Activated T-helper 1 cell treated with Interleukin-2 at 50 U/mL for 16 hours (primary cell): ENCODE results near the gene NR1D2.
"Not testable (repeated sequence)": the region's sequence is repeated elsewhere in the genome, so short reads cannot be mapped to it uniquely, and the experiment has no call there.

Experiments used
- DNase-seq: peaks from one replicate; pipeline ENCODE4 v3.0.0-alpha.2; 2020; ENCODE audit warnings: low read depth

The NR1D2 gene

GRCh38 chr3:23944861-23945662, at the start of gene NR1D2:
Gene NR1D2 (plus strand): TSS chr3:23945286. CDS start chr3:23945579, 293 bp downstream.
- DNase-seq = peak; percentile 79

- DNase-seq = no peak
These were observed 44.3 kb upstream of the NR1D2 start for GRCh38 chr3:23900744-23901143.

GRCh38 chr3:23904545-23904944, 40.5 kb upstream of the NR1D2 start:
- DNase-seq = no peak

DNA sequence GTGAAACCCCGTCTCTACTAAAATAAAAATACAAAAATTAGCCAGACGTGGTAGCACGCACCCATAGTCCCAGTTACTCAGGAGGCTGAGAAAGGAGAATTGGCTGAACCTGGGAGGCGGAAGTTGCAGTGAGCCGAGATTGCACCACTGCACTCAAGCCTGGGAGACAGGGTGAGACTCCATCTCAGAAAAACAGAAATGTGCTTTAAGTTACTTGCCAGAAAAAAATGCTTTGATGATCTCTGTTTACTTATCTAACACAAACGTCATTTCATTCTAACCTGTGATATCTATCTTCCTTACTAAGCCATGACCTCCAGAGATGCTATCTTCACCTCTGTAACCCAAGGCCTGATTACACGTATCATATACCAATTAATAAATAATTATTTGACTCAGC, 35.7 kb upstream of the NR1D2 start:
- no peak for DNase-seq

- DNase-seq = no peak
These were observed 33.7 kb upstream of the NR1D2 start for GRCh38 chr3:23911397-23911796.

DNA sequence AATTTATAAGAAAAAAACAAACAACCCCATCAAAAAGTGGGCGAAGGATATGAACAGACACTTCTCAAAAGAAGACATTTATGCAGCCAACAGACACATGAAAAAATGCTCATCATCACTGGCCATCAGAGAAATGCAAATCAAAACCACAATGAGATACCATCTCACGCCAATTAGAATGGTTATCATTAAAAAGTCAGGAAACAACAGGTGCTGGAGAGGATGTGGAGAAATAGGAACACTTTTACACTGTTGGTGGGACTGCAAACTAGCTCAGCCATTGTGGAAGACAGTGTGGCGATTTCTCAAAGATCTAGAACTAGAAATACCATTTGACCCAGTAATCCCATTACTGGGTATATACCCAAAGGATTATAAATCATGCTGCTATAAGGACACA, 32.8 kb upstream of the NR1D2 start:
- DNase-seq = not testable (repeated sequence)

DNA sequence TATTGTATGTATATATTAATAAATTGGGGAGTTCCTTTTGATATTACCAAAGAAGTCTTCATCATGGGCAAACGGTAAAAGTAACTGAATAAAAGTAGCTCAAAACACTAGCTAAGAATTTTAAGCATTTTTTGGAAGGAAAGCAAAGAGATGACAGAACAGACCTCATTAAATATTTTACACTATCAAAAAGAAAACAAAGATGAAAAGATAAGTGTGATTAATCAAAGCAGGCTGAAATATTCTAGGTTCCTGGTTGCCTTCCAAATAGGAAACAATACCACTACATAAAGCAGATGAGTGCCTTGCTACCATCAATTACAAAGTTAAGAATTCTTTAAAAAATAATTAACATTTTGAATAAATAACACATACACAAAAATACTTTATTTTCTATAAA, 31.9 kb upstream of the NR1D2 start:
- no peak for DNase-seq

DNA sequence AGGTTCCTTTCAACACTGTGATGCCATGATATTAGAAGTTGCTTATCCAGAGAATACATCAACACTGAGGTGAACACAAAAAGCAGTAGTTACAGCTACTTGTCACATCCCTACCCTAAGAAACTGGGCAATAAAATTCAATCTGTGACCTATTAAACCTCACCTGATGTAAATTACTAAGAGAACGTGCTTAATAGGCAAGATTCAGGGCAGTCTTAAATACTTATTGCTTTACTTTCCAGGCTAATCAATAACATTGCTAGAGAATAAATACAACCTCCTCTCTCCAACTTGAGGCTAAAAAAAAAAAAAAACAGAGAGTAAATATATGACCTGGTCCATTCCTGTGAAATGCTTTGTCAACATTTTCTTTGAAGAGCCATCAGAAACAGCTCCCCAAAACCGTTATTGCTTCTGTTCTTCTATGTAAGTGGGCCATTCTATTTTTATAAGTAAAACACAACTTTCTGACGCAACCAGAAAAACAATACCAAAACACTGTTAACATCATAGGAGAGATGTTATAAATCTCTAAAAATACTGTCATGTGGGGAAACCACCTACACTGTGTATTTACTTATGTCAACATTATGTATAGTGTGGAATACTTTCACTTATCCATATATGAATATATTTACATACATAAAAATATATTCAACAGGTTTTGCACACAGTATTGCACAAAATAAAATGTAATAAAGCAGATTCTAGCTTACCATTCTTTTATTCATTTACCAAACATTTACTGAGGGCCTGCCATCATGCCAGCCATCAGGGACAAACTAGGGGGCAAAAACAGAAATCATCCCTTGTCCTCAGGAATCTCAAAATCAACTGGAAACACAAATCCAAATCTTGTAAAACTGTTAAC, 31.0 kb upstream of the NR1D2 start:
- DNase-seq = no peak

- no peak for DNase-seq
These were observed 29.5 kb upstream of the NR1D2 start for GRCh38 chr3:23915537-23916108.

- no peak for DNase-seq
These were observed 28.8 kb upstream of the NR1D2 start for GRCh38 chr3:23916152-23916885.

- peak; percentile 95 for DNase-seq
These were observed 28.0 kb upstream of the NR1D2 start, which contains the start of the genes NKIRAS1 and RPL15 for GRCh38 chr3:23916886-23917678. Gene NKIRAS1 (minus strand): TSS chr3:23916990. CDS start chr3:23910904, 6,086 bp downstream. Gene RPL15 (plus strand): TSS chr3:23917132. CDS start chr3:23917860, 728 bp downstream.

GRCh38 chr3:23917679-23918303, 27.3 kb upstream of the NR1D2 start:
- DNase-seq = not testable (repeated sequence)

GRCh38 chr3:23918331-23918730, 26.8 kb upstream of the NR1D2 start:
- not testable (repeated sequence) for DNase-seq

GRCh38 chr3:23919628-23920027, 25.5 kb upstream of the NR1D2 start:
- no peak for DNase-seq

DNA sequence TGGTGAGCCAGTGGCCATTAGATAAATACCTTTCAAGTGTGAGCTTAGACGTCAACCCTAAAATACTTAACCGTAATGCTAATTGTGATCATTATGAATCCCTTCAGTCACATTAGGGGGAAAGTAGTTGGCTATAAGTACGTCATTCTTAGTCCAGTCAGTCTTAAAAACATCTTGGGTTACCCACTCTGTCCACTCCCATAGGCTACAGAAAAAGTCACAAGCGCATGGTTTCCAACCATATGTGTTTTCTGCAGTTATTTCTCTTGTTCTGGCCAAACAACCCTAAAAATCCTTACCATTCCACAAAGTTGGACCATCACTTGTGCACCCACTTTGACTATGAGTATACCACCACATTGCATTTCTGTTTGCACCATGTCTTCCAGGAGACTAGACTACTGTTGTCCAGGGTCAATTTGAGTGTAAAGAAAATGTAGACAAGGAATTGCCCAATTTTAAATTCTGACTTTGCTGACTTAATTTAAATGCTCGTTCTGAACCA, 24.9 kb upstream of the NR1D2 start:
- DNase-seq = no peak

DNA sequence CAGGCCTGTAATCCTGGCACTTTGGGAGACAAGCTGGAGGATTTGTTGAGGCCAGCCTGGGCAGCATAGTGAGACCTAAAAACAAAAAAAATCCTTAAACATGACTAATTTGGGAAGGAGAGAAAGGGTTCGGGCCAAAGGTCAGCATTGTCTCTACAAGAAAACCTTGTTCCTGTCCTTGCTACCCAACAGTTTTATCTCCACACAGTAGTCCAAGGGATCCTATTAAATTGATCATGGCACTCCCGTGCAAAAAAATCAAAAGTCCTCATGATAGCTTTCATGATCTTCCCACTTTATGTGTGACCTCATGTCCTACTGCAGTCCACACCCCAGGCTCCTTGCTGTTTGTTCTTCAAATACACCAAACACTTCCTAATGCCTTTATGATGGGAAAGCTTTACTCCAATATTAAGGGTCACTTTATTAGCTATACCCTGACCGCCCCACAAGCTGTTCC, 24.0 kb upstream of the NR1D2 start:
- DNase-seq = no peak

GRCh38 chr3:23923786-23924185, 21.3 kb upstream of the NR1D2 start:
- no peak for DNase-seq

DNA sequence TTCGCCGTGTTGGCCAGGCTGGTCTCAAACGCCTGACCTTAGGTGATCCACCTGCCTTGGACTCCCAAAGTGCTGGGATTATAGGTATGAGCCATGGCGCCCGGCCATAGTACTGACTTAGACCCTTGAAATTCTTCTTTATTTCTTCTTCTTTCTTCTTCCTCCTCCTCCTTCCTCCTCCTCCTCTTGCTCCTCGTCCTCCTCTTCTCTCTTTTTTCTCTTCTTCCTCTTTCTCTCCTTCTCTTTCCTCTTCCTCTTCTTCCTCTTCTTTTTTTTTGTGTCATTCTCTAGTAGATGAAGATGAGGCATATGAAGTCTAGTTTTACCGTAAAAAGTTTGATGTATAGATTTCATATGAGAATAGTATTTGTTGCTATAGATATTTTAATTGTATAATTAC, 18.8 kb upstream of the NR1D2 start:
- no peak for DNase-seq

DNA sequence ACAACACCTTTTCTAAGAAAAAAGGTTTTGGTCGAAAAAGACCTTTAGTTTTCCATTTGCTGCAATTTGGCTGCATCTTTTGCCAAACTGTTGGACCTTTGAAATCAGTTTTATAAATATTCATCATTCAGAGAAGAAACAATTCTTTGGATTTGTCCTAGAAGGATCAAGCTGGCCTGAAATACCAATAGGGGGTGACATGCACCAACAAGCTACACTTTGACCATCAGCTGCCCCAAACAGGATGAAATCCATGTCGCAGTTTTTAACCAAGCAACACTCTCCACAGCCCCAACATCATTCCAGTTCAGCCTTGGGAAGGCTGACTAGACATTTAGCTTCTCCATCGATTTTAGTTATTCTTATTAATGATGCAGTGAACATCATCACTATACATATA, 18.4 kb upstream of the NR1D2 start:
- DNase-seq = no peak

DNA sequence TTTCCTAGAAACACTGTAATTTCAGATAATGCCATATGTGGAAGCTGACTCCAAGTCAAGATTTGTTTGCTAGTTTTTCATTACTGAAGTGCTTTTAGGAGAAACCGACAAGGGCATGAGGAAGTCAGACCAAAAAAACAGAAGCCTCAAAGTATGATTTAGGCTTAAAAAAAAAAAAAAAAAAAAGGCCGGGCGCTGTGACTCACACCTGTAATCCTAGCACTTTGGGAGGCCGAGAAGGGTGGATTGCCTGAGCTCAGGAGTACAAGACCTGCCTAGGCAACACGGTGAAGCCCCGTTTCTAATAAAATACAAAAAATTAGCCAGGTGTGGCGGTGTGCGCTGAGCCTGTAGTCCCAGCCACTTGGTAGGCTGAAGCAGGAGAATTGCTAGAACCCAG, 16.6 kb upstream of the NR1D2 start:
- DNase-seq = no peak
